K562 (cell line): ENCODE data around the gene MRPL54. TPM values are rescaled to one million over a fixed set of nuclear protein-coding genes. Genes with fewer than 3 reads are reported as not detected.

Experiments
- AFF1 ChIP-seq, 2 experiments: fragments of 450-650 bp; IDR thresholded peaks; 2 replicates each; pipeline ENCODE4 v1.6.1; 2018; ENCODE audit warnings: mild to moderate bottlenecking in 2 of 2, low read depth in 1 of 2; ENCODE audit not compliant: partially characterized antibody in 2 of 2
- C11orf30 ChIP-seq: fragments of 450-650 bp; IDR thresholded peaks from 2 replicates; pipeline ENCODE4 v1.6.1; 2016; ENCODE audit warnings: low read depth, mild to moderate bottlenecking
- CBX3 ChIP-seq, 2 experiments: IDR thresholded peaks; 1 replicate in 1 of 2; 2 replicates in 1 of 2; pipeline ENCODE4 v1.6.1; 2012; ENCODE audit warnings: inconsistent platforms in 2 of 2, low read length in 2 of 2, borderline replicate concordance in 1 of 2, control low read depth in 1 of 2
- CREM ChIP-seq: IDR thresholded peaks from 2 replicates; pipeline ENCODE4 v1.6.1; 2014; ENCODE audit warnings: antibody characterized with exemption, low read depth
- EHMT2 ChIP-seq: fragments of 450-650 bp; IDR thresholded peaks from 2 replicates; pipeline ENCODE4 v1.6.1; 2018; ENCODE audit warnings: antibody characterized with exemption
- ELF1 ChIP-seq: fragments of 200-800 bp; sonication (Bioruptor generic); IDR thresholded peaks from 2 replicates; pipeline ENCODE4 v1.6.1; 2016; ENCODE audit warnings: missing genetic modification characterization, missing compliant biosample characterization
- ETV1 ChIP-seq: fragments of 450-650 bp; conservative IDR thresholded peaks from 2 replicates; pipeline ENCODE4 v1.6.1; 2016; ENCODE audit warnings: missing genetic modification characterization, control low read depth, low read depth, missing compliant biosample characterization
- HDAC6 ChIP-seq: IDR thresholded peaks from 2 replicates; pipeline ENCODE4 v1.6.1; 2012; ENCODE audit warnings: low read depth, mild to moderate bottlenecking, control low read depth, inconsistent platforms, low read length, moderate library complexity
- ID3 ChIP-seq, 2 experiments: fragments of 250-450 bp in 1 of 2; fragments of 450-650 bp in 1 of 2; sonication (Bioruptor Pico) in 1 of 2; IDR thresholded peaks; 2 replicates each; pipeline versions ENCODE4 v1.6.1 to v1.8.0; 2016 to 2021; ENCODE audit warnings: mild to moderate bottlenecking in 2 of 2, moderate library complexity in 2 of 2, missing compliant biosample characterization in 1 of 2, missing genetic modification characterization in 1 of 2
- NCOA4 ChIP-seq: fragments of 450-650 bp; IDR thresholded peaks from 2 replicates; pipeline ENCODE4 v1.6.1; 2018; ENCODE audit warnings: mild to moderate bottlenecking; ENCODE audit not compliant: partially characterized antibody
- NUFIP1 ChIP-seq: fragments of 450-650 bp; IDR thresholded peaks from 2 replicates; pipeline ENCODE4 v1.6.1; 2018; ENCODE audit not compliant: partially characterized antibody
- POLR2A ChIP-seq: fragments of 450-650 bp; conservative IDR thresholded peaks from 2 replicates; pipeline ENCODE4 v1.6.1; 2016
- RBM14 ChIP-seq: fragments of 200-400 bp; formaldehyde crosslinking; IDR thresholded peaks from 2 replicates; pipeline ENCODE4 v1.6.1; 2018; ENCODE audit warnings: low read depth, mild to moderate bottlenecking, low read length, moderate library complexity, borderline replicate concordance; ENCODE audit not compliant: insufficient read depth
- SAP30 ChIP-seq: fragments of 200-600 bp; sonication (generic); IDR thresholded peaks from 2 replicates; pipeline ENCODE4 v1.6.1; 2012; ENCODE audit warnings: borderline replicate concordance, low read depth, mild to moderate bottlenecking, moderate library complexity, low read length, control low read depth, inconsistent platforms; ENCODE audit not compliant: insufficient read depth, poor library complexity, severe bottlenecking
- TAL1 ChIP-seq: fragments of 450-650 bp; IDR thresholded peaks from 2 replicates; pipeline ENCODE4 v1.6.1; 2016; ENCODE audit warnings: mild to moderate bottlenecking
- TEAD2 ChIP-seq: fragments of 450-650 bp; IDR thresholded peaks from 2 replicates; pipeline ENCODE4 v1.6.1; 2016; ENCODE audit warnings: missing genetic modification characterization, control low read depth, missing compliant biosample characterization
- ZBTB34 ChIP-seq: fragments of 250-450 bp; sonication (Bioruptor Pico); IDR thresholded peaks from 2 replicates; pipeline ENCODE4 v1.8.0; 2021; ENCODE audit warnings: mild to moderate bottlenecking, moderate library complexity
- ZFP1 ChIP-seq: fragments of 450-650 bp; formaldehyde crosslinking; IDR thresholded peaks from 2 replicates; pipeline ENCODE4 v1.4.0; 2020; ENCODE audit warnings: mild to moderate bottlenecking, mixed read lengths
- ZNF253 ChIP-seq: fragments of 250-450 bp; sonication (Bioruptor Pico); conservative IDR thresholded peaks from 2 replicates; pipeline ENCODE4 v1.6.1; 2021; ENCODE audit warnings: mild to moderate bottlenecking
- ZNF561 ChIP-seq: fragments of 450-650 bp; formaldehyde crosslinking; conservative IDR thresholded peaks from 2 replicates; pipeline ENCODE4 v1.4.0; 2020; ENCODE audit warnings: mild to moderate bottlenecking, moderate library complexity
- ZNF583 ChIP-seq: fragments of 250-450 bp; sonication (Bioruptor Pico); IDR thresholded peaks from 2 replicates; pipeline ENCODE4 v1.4.0; 2020
- polyA plus RNA-seq, 8 experiments: library from polyadenylated mRNA; depleted of rRNA in 4 of 8; stranded (reverse) in 5 of 8; unstranded in 3 of 8; fragments of >200 nt; fragmentation: Nextera tagmentation in 2 of 8; fragmentation: Illumina TruSeq in 1 of 8; extraction: Ambion mirVana in 2 of 8; extraction: Trizol in 1 of 8; gene quantifications; 2 replicates each; pipeline versions ENCODE4 v1.2.1 to v1.2.3, GENCODE V29; 2011 to 2014; ENCODE audit warnings: inconsistent platforms in 1 of 8, missing spikeins in 1 of 8
- total RNA-seq, 7 experiments: library from RNA; depleted of rRNA in 6 of 7; stranded (reverse); fragments of >200 nt in 6 of 7; fragmentation: Illumina TruSeq in 2 of 7; extraction: Trizol in 2 of 7; gene quantifications; 2 replicates each; pipeline versions ENCODE4 v1.2.1 to v1.2.3, GENCODE V29; 2011 to 2021; ENCODE audit warnings: low replicate concordance in 1 of 7
- TF ChIP-seq, protein P1 (sequence below): sonication (generic); formaldehyde crosslinking; IDR thresholded peaks from 2 replicates; pipeline ENCODE4 v1.8.0; 2022; ENCODE audit warnings: mild to moderate bottlenecking, low read depth, missing genetic modification reagents

The MRPL54 gene
- total and polyA plus RNA-seq, 9 of the 15 experiments (the other 6 are each of a cell fraction or from before 2014, with no cell fraction given): 3.5 to 120 (median 56.9) TPM

GRCh38 chr19:3721131-3721886 lies 41.2 kb upstream of the MRPL54 start (continued):
- TF ChIP-seq NUFIP1: peak; percentile 98
- TF ChIP-seq ID3 (CRISPR knock-in tag; IDR thresholded peaks at IDR 0.05): no peak
- TF ChIP-seq ID3 (tag; IDR thresholded peaks at IDR 0.05): peak; percentile 92
- no peak for TF ChIP-seq ZNF561 (CRISPR knock-in tag)
- TF ChIP-seq ZBTB34 (CRISPR knock-in tag): no peak
- no peak for TF ChIP-seq ZNF583 (CRISPR knock-in tag)
- TF ChIP-seq SAP30: no peak
- TF ChIP-seq C11orf30: no peak
- TF ChIP-seq TAL1: no peak
- TF ChIP-seq POLR2A: no peak
- no peak for TF ChIP-seq HDAC6
- TF ChIP-seq AFF1 (IDR thresholded peaks at IDR 0.05; ENCODE audit: low read depth in 1 of 2, partially characterized antibody in 2 of 2): no peak
- peak in 1 of 2 experiments; percentile 97; a peak in 2 of 3 replicates for TF ChIP-seq CBX3 (IDR thresholded peaks at IDR 0.05; ENCODE audit: borderline replicate concordance in 1 of 2, low read length in 2 of 2)
- TF ChIP-seq TEAD2 (tag): no peak
- TF ChIP-seq, protein P1, sequence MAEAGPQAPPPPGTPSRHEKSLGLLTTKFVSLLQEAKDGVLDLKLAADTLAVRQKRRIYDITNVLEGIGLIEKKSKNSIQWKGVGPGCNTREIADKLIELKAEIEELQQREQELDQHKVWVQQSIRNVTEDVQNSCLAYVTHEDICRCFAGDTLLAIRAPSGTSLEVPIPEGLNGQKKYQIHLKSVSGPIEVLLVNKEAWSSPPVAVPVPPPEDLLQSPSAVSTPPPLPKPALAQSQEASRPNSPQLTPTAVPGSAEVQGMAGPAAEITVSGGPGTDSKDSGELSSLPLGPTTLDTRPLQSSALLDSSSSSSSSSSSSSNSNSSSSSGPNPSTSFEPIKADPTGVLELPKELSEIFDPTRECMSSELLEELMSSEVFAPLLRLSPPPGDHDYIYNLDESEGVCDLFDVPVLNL (CRISPR knock-in tag): no peak
- no peak for TF ChIP-seq ELF1 (tag)
- no peak for TF ChIP-seq EHMT2
- TF ChIP-seq ETV1 (tag): peak; percentile 77
- TF ChIP-seq ZFP1 (CRISPR knock-in tag): no peak
- peak; percentile 85 for TF ChIP-seq CREM
- TF ChIP-seq ZNF253 (CRISPR knock-in tag): no peak
- peak; percentile 58 for TF ChIP-seq NCOA4
- TF ChIP-seq RBM14: no peak
